GM21576 (cell line): ENCODE data around the gene PLA2G6.
"Not testable (repeated sequence)": the region's sequence is repeated elsewhere in the genome, so short reads cannot be mapped to it uniquely, and the experiment has no call there.

Experiments used
- ATAC-seq: cut with Tn5 transposase; IDR thresholded peaks from one replicate; pipeline ENCODE4 v1.9.1; 2021; ENCODE audit warnings: mild to moderate bottlenecking, moderate library complexity; ENCODE audit not compliant: unreplicated experiment

The PLA2G6 gene

DNA sequence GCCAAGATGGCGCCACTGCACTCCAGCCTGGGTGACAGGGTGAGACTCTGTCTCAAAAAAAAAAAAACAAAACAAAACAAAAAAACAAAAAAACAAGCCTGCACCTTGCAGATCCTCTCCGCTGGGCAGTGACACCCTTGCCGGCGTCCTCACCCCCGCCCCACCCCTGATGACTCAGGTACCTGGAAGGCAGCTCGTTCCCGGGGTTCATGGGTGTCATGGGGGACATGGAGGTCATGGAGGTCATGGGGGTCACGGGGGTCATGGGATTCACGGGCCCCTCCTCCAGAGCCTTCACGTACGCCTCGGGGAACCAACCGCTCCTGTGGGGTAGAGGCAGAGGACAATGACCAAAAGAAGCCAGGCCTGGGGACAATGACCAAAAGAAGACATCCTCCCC, 94.7 kb downstream of the PLA2G6 start:
- ATAC-seq: no peak

- ATAC-seq: no peak
These were observed 95.4 kb downstream of the PLA2G6 start for GRCh38 chr22:38086001-38086845.

GRCh38 chr22:38085501-38085900, 96.1 kb downstream of the PLA2G6 start:
- ATAC-seq: no peak

GRCh38 chr22:38085056-38085455, 96.6 kb downstream of the PLA2G6 start:
- ATAC-seq: no peak

GRCh38 chr22:38083931-38084631, 97.5 kb downstream of the PLA2G6 start, which contains the start of gene SLC16A8:
Gene SLC16A8, minus strand, starts transcription at chr22:38084184. Its CDS starts 1,311 bp downstream, at chr22:38082873.
- ATAC-seq: no peak

DNA sequence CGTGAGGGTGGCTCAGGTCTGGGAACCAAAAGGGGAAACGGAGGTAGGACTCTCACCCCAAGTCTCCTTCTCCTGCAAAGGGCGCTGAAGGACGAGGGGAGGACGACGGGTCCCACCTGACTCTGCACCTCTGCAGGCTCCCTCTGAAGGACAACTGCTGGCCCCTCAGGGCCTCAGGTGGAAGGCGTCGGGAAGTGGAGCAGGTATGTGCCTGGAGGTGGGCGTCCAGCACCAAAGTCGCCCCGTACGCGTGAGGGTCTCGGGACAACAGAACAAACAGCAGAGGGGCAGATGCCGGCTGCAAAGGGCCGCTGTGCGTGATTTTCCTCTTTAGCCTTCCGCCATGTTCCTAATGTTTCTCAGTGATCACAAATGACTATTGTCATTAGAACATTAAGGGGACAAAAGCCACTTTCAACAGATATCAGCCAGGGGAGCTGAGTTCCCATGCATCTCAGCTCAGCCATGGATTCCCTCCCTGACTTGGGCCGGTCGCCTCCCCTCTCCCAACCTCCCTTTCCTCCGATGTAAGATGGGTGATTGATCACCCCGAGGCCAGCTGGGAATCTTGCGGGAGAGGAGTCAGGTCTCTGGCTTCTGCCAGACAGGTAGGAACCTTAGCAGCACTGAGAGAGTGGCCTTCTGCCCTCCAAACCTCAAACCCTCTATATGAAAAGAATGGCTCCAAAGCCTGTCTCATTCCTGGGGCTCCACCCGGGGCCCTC, 98.5 kb downstream of the PLA2G6 start:
- ATAC-seq: no peak

GRCh38 chr22:38081941-38082828, 99.4 kb downstream of the PLA2G6 start:
- no peak for ATAC-seq

GRCh38 chr22:38081636-38081940, 100.0 kb downstream of the PLA2G6 start:
- no peak for ATAC-seq

DNA sequence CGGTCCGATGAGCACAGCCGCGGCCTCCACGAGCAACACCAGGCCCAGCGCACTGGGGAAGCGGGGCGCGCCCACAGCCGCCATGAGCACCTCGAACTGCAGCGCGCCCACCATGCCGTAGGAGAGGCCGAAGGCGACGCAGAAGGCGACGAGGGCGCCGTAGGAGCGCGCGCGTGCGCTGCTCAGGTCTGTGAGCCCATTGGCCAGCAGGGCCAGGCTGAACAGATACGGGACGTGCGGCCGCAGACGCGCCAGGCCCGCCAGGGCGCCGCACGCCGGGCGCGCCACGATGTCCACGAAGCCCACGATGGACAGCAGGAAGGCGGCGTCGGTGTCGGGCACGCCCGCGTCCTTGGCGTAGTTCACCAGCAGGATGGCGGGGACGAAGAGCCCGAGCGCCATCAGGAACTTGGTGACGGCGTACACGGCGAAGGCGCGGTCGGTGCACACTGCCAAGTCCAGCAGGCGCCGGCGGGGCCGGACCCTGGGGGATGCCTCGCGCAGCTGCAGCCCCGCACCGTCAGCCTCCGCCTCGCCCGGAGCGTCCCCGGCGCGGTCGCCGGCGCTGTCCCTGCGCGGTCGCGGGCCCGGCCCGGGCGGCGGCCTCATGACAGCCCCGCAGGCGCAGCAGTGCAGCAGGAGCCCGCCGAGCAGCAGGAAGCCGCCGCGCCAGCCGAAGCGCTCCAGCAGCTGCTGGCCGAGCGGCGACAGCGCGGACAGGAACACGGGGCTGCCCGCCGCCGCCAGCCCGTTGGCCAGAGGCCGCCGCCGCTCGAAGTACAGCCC, 100.6 kb downstream of the PLA2G6 start:
- no peak for ATAC-seq

DNA sequence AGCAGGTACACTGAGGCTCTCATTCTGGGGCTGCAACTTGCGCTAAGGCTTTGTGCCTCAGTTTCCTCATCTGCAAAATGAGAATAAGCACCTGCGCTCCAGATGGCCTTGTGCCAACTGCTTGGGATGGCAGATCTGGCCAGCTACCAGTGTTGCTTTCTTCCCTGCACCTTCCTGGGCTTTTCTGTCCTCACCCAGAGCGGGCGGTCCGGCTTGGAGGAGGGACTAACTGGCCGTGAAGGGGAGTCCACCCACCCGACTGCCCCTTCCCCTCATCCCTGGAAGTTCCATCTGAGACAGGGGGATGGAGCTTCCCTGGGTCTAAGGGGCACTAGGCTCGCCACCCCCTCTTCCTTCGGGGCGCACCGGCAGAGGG, 101.2 kb downstream of the PLA2G6 start:
- ATAC-seq: no peak

GRCh38 chr22:38079804-38080203, 101.8 kb downstream of the PLA2G6 start:
- no peak for ATAC-seq

GRCh38 chr22:38079208-38079607, 102.4 kb downstream of the PLA2G6 start:
- ATAC-seq: not testable (repeated sequence)

DNA sequence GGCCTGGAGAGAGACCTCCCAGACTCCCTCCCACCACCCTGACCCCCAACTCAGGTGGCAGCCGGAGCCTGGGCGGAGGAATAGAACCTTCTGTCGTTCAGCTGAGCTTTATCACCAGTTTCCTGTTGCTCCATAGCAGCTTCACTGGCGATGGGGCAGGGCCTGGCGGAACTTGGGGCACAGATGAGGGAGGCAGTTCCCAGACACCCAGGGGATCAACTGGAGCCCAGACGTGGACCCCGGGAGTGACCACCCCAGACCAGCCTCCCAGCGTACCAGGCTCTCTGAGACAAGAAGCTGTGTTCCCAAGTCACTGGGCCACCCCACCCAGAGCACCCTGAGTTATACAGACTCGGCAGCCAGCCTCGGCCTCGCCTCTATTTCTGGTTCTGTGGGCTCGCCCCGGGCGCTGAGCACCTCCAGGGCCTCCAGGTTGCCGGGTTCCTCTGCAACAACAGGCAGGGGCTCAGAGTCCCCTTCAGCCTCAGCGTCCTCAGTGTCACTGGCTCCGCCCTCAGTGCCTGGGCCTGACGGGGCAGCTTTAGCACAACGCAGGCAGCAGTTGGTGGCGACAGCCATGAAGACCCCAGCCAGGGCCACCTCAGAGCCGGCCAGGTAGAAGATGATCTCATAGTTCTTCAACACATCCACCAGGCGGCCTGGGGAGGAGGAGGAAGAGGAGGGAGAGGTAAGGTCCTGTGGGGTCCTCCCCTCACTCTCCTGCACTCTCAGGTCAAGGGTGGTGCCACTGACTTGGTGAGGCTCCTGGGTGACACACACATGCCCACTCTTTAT, 103.4 kb downstream of the PLA2G6 start:
- ATAC-seq: no peak

- no peak for ATAC-seq
These were observed 104.0 kb downstream of the PLA2G6 start for GRCh38 chr22:38077595-38077994.

GRCh38 chr22:38077096-38077495, 104.5 kb downstream of the PLA2G6 start:
- no peak for ATAC-seq

DNA sequence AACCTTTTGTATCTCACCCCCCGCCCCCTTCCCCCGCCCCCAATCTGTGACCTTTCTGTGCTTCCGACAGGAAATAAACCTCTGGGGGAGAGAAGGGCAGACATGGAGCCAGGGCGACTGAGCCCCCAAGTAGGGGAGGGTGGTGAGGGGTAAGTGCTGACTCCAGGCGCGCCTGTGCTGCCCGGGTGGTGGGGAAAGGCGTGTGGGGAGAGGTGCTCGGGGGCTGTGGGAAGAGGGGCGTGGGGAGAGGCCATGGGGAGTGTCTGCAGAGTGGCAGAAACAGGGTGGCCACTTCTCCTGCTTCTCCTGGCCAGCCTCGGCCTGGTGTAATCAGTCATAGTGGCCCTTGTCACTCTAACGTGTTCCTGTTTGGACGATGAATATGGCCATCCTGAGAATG, 105.7 kb downstream of the PLA2G6 start:
- no peak for ATAC-seq

DNA sequence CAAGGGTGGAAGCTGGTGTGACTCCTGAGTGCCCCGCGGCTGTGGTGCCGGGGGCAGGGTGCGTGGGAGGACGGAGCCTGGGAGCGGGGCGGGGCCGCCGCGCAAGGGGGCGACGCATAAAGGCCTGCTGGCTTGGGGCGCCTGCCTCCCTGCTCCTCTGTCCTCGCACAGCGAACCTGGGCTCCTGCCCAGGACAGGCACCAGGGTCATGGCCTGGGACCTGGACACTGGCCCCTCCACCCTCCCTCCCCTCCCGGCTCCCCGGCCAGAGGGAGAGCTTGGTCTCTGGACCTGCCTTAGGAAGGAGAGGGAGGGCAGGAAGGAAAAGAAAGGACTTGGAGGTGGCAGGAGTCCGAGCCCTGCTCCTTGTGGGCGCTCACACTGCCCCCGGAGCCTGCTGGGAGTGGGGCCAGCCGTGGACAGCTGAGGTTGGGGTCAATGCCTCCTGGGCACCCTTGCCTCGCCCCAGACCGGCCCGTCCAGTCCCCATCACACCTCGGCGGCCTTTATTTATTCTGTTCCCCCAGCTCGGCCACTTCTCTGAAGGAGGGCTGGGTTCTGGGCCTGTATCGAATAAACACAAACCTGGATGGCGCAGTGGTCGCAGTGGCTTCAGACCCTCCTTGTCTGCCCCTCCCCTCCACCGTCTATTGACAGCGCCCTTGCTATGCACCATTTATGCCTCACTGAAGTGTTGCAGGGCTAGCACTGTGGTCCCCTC, 106.4 kb downstream of the PLA2G6 start:
- ATAC-seq: no peak
